ENCODE data around the gene CX3CR1. TPM values are rescaled to one million over a fixed set of nuclear protein-coding genes. Genes with fewer than 3 reads are reported as not detected.

Gene CX3CR1
- total and polyA plus RNA-seq, 9 of the 15 experiments (the other 6 are each of a cell fraction or from before 2014, with no cell fraction given) = 0.03 to 0.21 TPM; not detected in 7

DNA sequence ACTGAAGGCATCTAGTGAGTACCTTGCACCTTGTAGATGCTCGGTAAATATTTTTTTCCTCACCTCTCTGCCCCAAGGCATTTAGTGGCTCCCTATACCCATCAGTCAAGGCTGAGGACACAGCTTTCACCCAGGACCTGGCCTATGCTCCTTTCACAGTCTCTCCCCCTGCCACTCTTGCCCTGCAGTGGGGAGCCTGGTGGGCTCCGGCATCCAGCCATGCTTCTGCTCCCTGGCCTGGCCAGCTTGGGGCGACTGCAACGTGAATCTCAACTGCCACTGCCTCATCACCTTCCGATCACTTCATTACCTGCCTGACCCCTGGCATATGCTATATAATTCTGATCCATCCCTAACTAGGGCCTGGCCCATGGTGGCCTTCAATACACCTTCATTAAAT lies 735 bp upstream of the CX3CR1 start:
- Histone ChIP-seq H3K9me1 (ENCODE audit: control insufficient read depth, insufficient read depth, low read length) (no peaks in the 10 kb centered on the region), H3K4me2 (ENCODE audit: insufficient read depth, low read length) (no peak overlapping the region), H3K27me3 (ENCODE audit: control insufficient read depth in 2 of 2, insufficient read depth in 2 of 2, low read length in 2 of 2) (peaks cover 6 to 36% of the 10 kb centered on the region in 2 experiments; a peak in 4 of 5 replicates), H3K79me2 (ENCODE audit: control insufficient read depth, insufficient read depth, low read length) (no peaks in the 10 kb centered on the region), H2AFZ (ENCODE audit: low read depth, low read length) (no peak overlapping the region), H3K4me1 (replicated peaks in 1 of 2; ENCODE audit: control insufficient read depth in 2 of 2, insufficient read depth in 2 of 2, low read length in 2 of 2) (peaks cover 0 to 8% of the 10 kb centered on the region in 2 experiments; a peak in 3 of 5 replicates), H4K20me1 (replicated peaks; ENCODE audit: control insufficient read depth, insufficient read depth, low read length) (no peaks in the 10 kb centered on the region), H3K9ac (ENCODE audit: insufficient read depth in 1 of 2, low read depth in 2 of 2, low read length in 2 of 2) (no peak overlapping the region), H3K36me3 (ENCODE audit: control insufficient read depth, insufficient read depth, low read length) (no peaks in the 10 kb centered on the region), H3K9me3 (replicated peaks; ENCODE audit: control insufficient read depth, insufficient read depth, low read depth, low read length) (no peaks in the 10 kb centered on the region), H3K27ac (ENCODE audit: extremely low read depth, low read depth, low read length) (no peak overlapping the region), H3K4me3 (no peak overlapping the region)
- ATAC-seq (no peak), FAIRE-seq (no peak), DNase-seq (ENCODE audit: extremely low read depth in 1 of 4, low spot score in 3 of 4) (no peak)
- BruUV-seq (replicated peaks) = no TSS peak
- in situ Hi-C loops (cut with MboI) = no loop called here
- TF ChIP-seq, protein P1, sequence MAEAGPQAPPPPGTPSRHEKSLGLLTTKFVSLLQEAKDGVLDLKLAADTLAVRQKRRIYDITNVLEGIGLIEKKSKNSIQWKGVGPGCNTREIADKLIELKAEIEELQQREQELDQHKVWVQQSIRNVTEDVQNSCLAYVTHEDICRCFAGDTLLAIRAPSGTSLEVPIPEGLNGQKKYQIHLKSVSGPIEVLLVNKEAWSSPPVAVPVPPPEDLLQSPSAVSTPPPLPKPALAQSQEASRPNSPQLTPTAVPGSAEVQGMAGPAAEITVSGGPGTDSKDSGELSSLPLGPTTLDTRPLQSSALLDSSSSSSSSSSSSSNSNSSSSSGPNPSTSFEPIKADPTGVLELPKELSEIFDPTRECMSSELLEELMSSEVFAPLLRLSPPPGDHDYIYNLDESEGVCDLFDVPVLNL (CRISPR knock-in tag; IDR thresholded peaks at IDR 0.05; ENCODE audit: low read depth) = no peak
- TF ChIP-seq EZH2 (IDR thresholded peaks at IDR 0.05; ENCODE audit: borderline replicate concordance, low read depth, low read length) (no peak), GABPA (tag; conservative IDR thresholded peaks at IDR 0.05; ENCODE audit: low read depth) (no peak), ATF4 (CRISPR knock-in tag; IDR thresholded peaks at IDR 0.05) (no peak), HCFC1 (IDR thresholded peaks at IDR 0.05; ENCODE audit: low read depth, low read length) (no peak), FOXA1 (IDR thresholded peaks at IDR 0.05; ENCODE audit: borderline replicate concordance) (no peak), ZNF24 (IDR thresholded peaks at IDR 0.05) (no peak), MCM7 (IDR thresholded peaks at IDR 0.05) (no peak), TAF9B (IDR thresholded peaks at IDR 0.05; ENCODE audit: partially characterized antibody) (no peak), TFAM (CRISPR knock-in tag; conservative IDR thresholded peaks at IDR 0.05) (no peak)
- TF ChIP-seq, protein P2, sequence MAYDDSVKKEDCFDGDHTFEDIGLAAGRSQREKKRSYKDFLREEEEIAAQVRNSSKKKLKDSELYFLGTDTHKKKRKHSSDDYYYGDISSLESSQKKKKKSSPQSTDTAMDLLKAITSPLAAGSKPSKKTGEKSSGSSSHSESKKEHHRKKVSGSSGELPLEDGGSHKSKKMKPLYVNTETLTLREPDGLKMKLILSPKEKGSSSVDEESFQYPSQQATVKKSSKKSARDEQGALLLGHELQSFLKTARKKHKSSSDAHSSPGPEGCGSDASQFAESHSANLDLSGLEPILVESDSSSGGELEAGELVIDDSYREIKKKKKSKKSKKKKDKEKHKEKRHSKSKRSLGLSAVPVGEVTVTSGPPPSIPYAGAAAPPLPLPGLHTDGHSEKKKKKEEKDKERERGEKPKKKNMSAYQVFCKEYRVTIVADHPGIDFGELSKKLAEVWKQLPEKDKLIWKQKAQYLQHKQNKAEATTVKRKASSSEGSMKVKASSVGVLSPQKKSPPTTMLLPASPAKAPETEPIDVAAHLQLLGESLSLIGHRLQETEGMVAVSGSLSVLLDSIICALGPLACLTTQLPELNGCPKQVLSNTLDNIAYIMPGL (CRISPR knock-in tag; IDR thresholded peaks at IDR 0.05) = no peak
- POLR2A ChIA-PET = interaction anchor here (0.6 to 1.2 kb wide), 7 partner anchors 9 to 85 kb away, joined by 3 to 4 read pairs (median 3); no protein-coding TSS in a partner anchor
- CTCF ChIA-PET (ENCODE audit: low intra/inter-chr PET ratio) = no interaction called here
- WGBS (ENCODE audit: insufficient coverage, low coverage, missing lambda C conversion rate) = 38% methylated on average over 5 of the region's 5 CpGs
- intact Hi-C loops (cut with micrococcal nuclease) = no loop called here
